Naive thymus-derived CD4-positive, alpha-beta T cell (primary cell): ENCODE results near the gene RPTOR. TPM values are rescaled to one million over a fixed set of nuclear protein-coding genes. Genes with fewer than 3 reads are reported as not detected.

Experiments
- ATAC-seq: fragments of 150-1000 bp; cut with Tn5 transposase; 2 replicates; pipeline ENCODE4 v1.10.0; 2021; ENCODE audit warnings: mild to moderate bottlenecking, moderate library complexity
- CTCF ChIA-PET: fragments of 350-600 bp; sonication (Branson Sonifier 250); formaldehyde crosslinking; loops from one replicate; lab custom pipeline; 2021; ENCODE audit warnings: antibody characterized with exemption; lab: Charles Lee
- POLR2A ChIA-PET: fragments of 350-600 bp; sonication (Branson Sonifier 250); formaldehyde crosslinking; loops from one replicate; lab custom pipeline; 2021; ENCODE audit warnings: antibody characterized with exemption, inconsistent platforms; lab: Charles Lee
- DNase-seq, 9 donors: peaks; one replicate each; pipeline versions ENCODE4 v3.0.0 to v3.0.0-alpha.2; 2020 to 2022; ENCODE audit warnings: mixed read lengths in 1 of 9
- H3K27ac ChIP-seq: one replicate; pipeline ENCODE4 v1.7.0; 2013; ENCODE audit warnings: mild to moderate bottlenecking, low read depth, low read length, moderate library complexity
- H3K27me3 ChIP-seq, 2 donors: one replicate each; pipeline ENCODE4 v1.7.0; 2013; ENCODE audit warnings: low read length in 2 of 2, mild to moderate bottlenecking in 2 of 2, moderate library complexity in 2 of 2; ENCODE audit not compliant: control insufficient read depth in 2 of 2, insufficient read depth in 2 of 2
- H3K36me3 ChIP-seq, 3 experiments: 1 replicate in 2 of 3; 2 replicates in 1 of 3; pipeline ENCODE4 v1.7.0; 2013; ENCODE audit warnings: low read length in 3 of 3, mild to moderate bottlenecking in 3 of 3, moderate library complexity in 1 of 3; ENCODE audit not compliant: insufficient read depth in 3 of 3, control insufficient read depth in 2 of 3
- H3K4me1 ChIP-seq, 2 donors: one replicate each; pipeline ENCODE4 v1.7.0; 2013; ENCODE audit warnings: low read length in 2 of 2, mild to moderate bottlenecking in 2 of 2, moderate library complexity in 1 of 2; ENCODE audit not compliant: control insufficient read depth in 2 of 2, insufficient read depth in 2 of 2
- H3K4me3 ChIP-seq: 2 replicates; pipeline ENCODE4 v1.7.0; 2013; ENCODE audit warnings: mild to moderate bottlenecking, low read length
- H3K9me3 ChIP-seq, 3 experiments: 1 replicate in 2 of 3; 2 replicates in 1 of 3; pipeline ENCODE4 v1.7.0; 2013; ENCODE audit warnings: low read length in 3 of 3; ENCODE audit not compliant: control insufficient read depth in 2 of 3
- H3K27ac Mint-ChIP-seq, 9 donors: one replicate each; pipeline ENCODE4 v1.8.0; 2020 to 2022; ENCODE audit warnings: mixed read lengths in 9 of 9, mild to moderate bottlenecking in 8 of 9, moderate library complexity in 5 of 9, inconsistent platforms in 2 of 9
- H3K27me3 Mint-ChIP-seq, 5 donors: one replicate each; pipeline ENCODE4 v1.8.0; 2021 to 2022; ENCODE audit warnings: mixed read lengths in 5 of 5, mild to moderate bottlenecking in 1 of 5
- H3K36me3 Mint-ChIP-seq, 5 donors: one replicate each; pipeline ENCODE4 v1.8.0; 2020 to 2022; ENCODE audit warnings: mixed read lengths in 5 of 5, mild to moderate bottlenecking in 3 of 5, inconsistent platforms in 1 of 5
- H3K4me1 Mint-ChIP-seq, 7 donors: one replicate each; pipeline ENCODE4 v1.8.0; 2020 to 2022; ENCODE audit warnings: mixed read lengths in 7 of 7, mild to moderate bottlenecking in 3 of 7, inconsistent platforms in 1 of 7
- H3K4me3 Mint-ChIP-seq, 10 donors: one replicate each; pipeline ENCODE4 v1.8.0; 2020 to 2022; ENCODE audit warnings: mild to moderate bottlenecking in 10 of 10, mixed read lengths in 10 of 10, moderate library complexity in 6 of 10, inconsistent platforms in 2 of 10
- H3K9me3 Mint-ChIP-seq, 11 donors: one replicate each; pipeline ENCODE4 v1.8.0; 2020 to 2022; ENCODE audit warnings: mixed read lengths in 11 of 11, mild to moderate bottlenecking in 4 of 11, inconsistent platforms in 1 of 11, moderate library complexity in 1 of 11
- intact Hi-C, 2 donors: fragments of 100-400 bp; cut with micrococcal nuclease; formaldehyde crosslinking; loops; one replicate each; pipeline ENCODE4 v1.15.1; 2023
- polyA plus RNA-seq, 2 donors: library from polyadenylated mRNA; unstranded; fragments of 300-500 nt; fragmentation: Illumina TruSeq; gene quantifications; one replicate each; pipeline ENCODE4 v1.2.3, GENCODE V29; 2021
- total RNA-seq, 6 experiments: library from RNA in 5 of 6; stranded (reverse) in 5 of 6; gene quantifications; 1 replicate in 5 of 6; 2 replicates in 1 of 6; pipeline ENCODE4 v1.2.3 and lab custom pipeline; 2021 to 2026

RPTOR gene
- total and polyA plus RNA-seq, 7 experiments from 2014 or later, result 10.9 to 89.8 (median 59.9) TPM

DNA sequence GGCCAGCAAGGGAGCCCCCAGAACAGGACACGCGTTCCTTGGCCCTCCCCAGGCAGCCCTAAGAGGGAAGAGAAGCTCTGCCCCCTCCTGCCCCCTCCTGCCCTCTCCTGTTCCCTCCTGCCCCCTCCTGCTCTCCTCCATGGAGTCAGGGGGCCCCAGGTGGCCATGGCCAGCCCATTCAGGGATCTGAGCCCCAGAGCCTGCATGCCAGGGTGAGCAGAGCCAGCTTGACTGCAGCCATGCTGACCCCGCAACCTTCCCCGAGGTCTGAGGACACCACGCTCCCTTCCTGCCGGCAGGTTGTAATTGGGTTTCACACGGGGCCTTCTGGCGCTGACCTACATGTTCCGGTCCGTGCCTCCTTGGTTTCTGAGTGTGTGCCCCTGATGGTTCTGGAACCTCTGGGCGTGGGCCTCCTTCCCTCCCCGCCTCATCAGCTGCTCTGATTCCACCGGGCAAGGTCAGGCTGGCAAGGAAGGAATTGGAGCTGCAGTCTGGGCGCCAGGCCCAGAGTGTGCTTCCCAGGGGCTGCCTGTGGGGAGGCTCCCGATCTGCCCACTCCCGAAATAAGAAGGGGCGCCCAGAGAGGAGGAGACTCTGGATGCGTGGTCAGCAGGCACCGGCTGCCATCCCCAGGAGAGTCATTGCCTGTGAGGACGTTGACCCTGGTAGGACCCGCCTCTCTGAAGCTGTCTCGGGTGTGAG, 44.5 kb upstream of the RPTOR start:
- Mint-ChIP-seq H3K4me1 (peaks cover 1 to 15% (median 11%) of the 10 kb centered on the region in 7 donors), H3K27me3 (peaks cover 5 to 28% (median 22%) of the 10 kb centered on the region in 5 donors), H3K27ac (no peak overlapping the region), H3K36me3 (no peaks in the 10 kb centered on the region), H3K4me3 (no peak overlapping the region), H3K9me3 (peaks cover 0 to 2% (median 0%) of the 10 kb centered on the region in 11 donors)
- Histone ChIP-seq H3K4me1 (no peaks in the 10 kb centered on the region), H3K4me3 (no peak overlapping the region), H3K9me3 (no peaks in the 10 kb centered on the region), H3K36me3 (no peaks in the 10 kb centered on the region), H3K27ac (no peak overlapping the region), H3K27me3 (no peaks in the 10 kb centered on the region)
- POLR2A ChIA-PET, result no interaction called here
- intact Hi-C loops, result no loop called here
- ATAC-seq (no peak), DNase-seq (no peak)
- CTCF ChIA-PET, result no interaction called here

GRCh38 chr17:80501741-80502577, 42.7 kb upstream of the RPTOR start:
- Histone ChIP-seq H3K27ac (no peak overlapping the region), H3K9me3 (no peaks in the 10 kb centered on the region), H3K36me3 (no peaks in the 10 kb centered on the region), H3K27me3 (no peaks in the 10 kb centered on the region), H3K4me1 (no peaks in the 10 kb centered on the region), H3K4me3 (no peak overlapping the region)
- no peak for ATAC-seq
- ChIA-PET CTCF (no interaction called here), POLR2A (no interaction called here)
- no peak overlapping the region for H3K4me3 Mint-ChIP-seq
- intact Hi-C loops, result no loop called here
- peaks cover 0 to 2% (median 0%) of the 10 kb centered on the region in 11 donors for H3K9me3 Mint-ChIP-seq
- peaks cover 0 to 28% (median 23%) of the 10 kb centered on the region in 5 donors for H3K27me3 Mint-ChIP-seq
- peaks cover 2 to 12% (median 11%) of the 10 kb centered on the region in 7 donors for H3K4me1 Mint-ChIP-seq
- peak overlapping the region in 1 of 9 donors; percentile 2 for H3K27ac Mint-ChIP-seq
- no peak for DNase-seq
- H3K36me3 Mint-ChIP-seq, result no peaks in the 10 kb centered on the region

DNA sequence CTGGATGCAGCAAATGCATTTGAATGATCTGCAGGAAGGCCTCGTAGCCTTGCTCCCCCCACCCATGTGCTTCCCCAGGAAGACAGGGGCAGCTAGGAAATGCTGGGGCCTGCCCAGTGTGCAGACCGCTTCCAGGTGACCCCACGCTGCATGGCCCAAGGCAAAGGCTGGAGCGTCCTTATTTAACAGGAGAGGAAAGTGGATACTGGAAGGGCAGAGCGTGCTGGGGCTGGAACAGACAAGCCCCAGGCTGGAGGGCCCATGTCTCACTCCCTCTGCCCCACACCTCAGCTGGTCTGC, 42.1 kb upstream of the RPTOR start:
- H3K27me3 Mint-ChIP-seq, result peaks cover 0 to 29% (median 19%) of the 10 kb centered on the region in 5 donors
- POLR2A ChIA-PET, result no interaction called here
- no peak for DNase-seq
- no peaks in the 10 kb centered on the region for H3K27me3 ChIP-seq
- H3K9me3 ChIP-seq, result no peaks in the 10 kb centered on the region
- no peaks in the 10 kb centered on the region for H3K4me1 ChIP-seq
- CTCF ChIA-PET, result no interaction called here
- no peak overlapping the region for H3K4me3 Mint-ChIP-seq
- no peak overlapping the region for H3K4me3 ChIP-seq
- H3K4me1 Mint-ChIP-seq, result peaks cover 0 to 7% (median 5%) of the 10 kb centered on the region in 7 donors
- H3K36me3 ChIP-seq, result no peaks in the 10 kb centered on the region
- H3K27ac ChIP-seq, result no peak overlapping the region
- H3K27ac Mint-ChIP-seq, result no peak overlapping the region
- intact Hi-C loops, result no loop called here
- peaks cover 0 to 2% (median 0%) of the 10 kb centered on the region in 11 donors for H3K9me3 Mint-ChIP-seq
- no peaks in the 10 kb centered on the region for H3K36me3 Mint-ChIP-seq
- no peak for ATAC-seq

- DNase-seq (no peak), ATAC-seq (no peak)
- Mint-ChIP-seq H3K36me3 (no peaks in the 10 kb centered on the region), H3K27ac (no peak overlapping the region), H3K4me3 (no peak overlapping the region), H3K4me1 (peaks cover 0 to 2% (median under 1%) of the 10 kb centered on the region in 7 donors), H3K9me3 (peaks cover 0 to 2% (median 0%) of the 10 kb centered on the region in 11 donors), H3K27me3 (peaks cover 0 to 28% (median 14%) of the 10 kb centered on the region in 5 donors)
- Histone ChIP-seq H3K27ac (no peak overlapping the region), H3K27me3 (no peaks in the 10 kb centered on the region), H3K9me3 (no peaks in the 10 kb centered on the region), H3K4me1 (no peaks in the 10 kb centered on the region), H3K4me3 (no peak overlapping the region), H3K36me3 (no peaks in the 10 kb centered on the region)
- intact Hi-C loops, result no loop called here
- CTCF ChIA-PET, result no interaction called here
- POLR2A ChIA-PET, result no interaction called here
Measured at GRCh38 chr17:80503031-80503430, 41.6 kb upstream of the RPTOR start.

DNA sequence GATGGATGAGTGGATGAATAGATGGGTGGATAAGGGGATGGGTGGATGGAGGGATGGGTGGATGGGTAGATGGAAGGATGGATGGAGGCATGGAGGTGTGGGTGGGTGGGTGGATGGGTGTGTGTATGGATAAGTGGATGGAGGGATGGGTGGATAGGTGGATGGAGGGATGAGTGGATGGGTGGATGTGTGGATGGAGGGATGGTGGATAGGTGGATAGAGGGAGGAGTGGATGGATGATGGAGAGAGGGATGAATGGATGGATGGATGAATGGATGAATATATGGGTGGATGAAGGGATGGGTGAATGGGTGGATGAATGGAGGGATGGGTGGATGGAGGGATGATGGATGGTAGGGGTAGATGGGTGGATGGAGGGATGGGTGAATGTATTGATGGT, 40.7 kb upstream of the RPTOR start:
- intact Hi-C loops, result no loop called here
- DNase-seq, result no peak
- Histone ChIP-seq H3K27ac (no peak overlapping the region), H3K9me3 (no peaks in the 10 kb centered on the region), H3K36me3 (no peaks in the 10 kb centered on the region), H3K4me1 (no peaks in the 10 kb centered on the region), H3K4me3 (no peak overlapping the region), H3K27me3 (no peaks in the 10 kb centered on the region)
- Mint-ChIP-seq H3K9me3 (peaks cover 0 to 2% (median 0%) of the 10 kb centered on the region in 11 donors), H3K27ac (no peak overlapping the region), H3K27me3 (peaks cover 0 to 28% (median 13%) of the 10 kb centered on the region in 5 donors), H3K36me3 (no peaks in the 10 kb centered on the region), H3K4me1 (peaks cover 0 to 2% (median 0%) of the 10 kb centered on the region in 7 donors), H3K4me3 (no peak overlapping the region)
- ChIA-PET CTCF (no interaction called here), POLR2A (no interaction called here)
- ATAC-seq, result no peak

- peaks cover 0 to 2% (median 0%) of the 10 kb centered on the region in 11 donors for H3K9me3 Mint-ChIP-seq
- ATAC-seq (no peak), DNase-seq (no peak)
- intact Hi-C loops, result no loop called here
- peaks cover 0 to 2% (median 0%) of the 10 kb centered on the region in 7 donors for H3K4me1 Mint-ChIP-seq
- no peak overlapping the region for H3K4me3 Mint-ChIP-seq
- Histone ChIP-seq H3K9me3 (no peaks in the 10 kb centered on the region), H3K27me3 (no peaks in the 10 kb centered on the region), H3K36me3 (no peaks in the 10 kb centered on the region), H3K4me1 (no peaks in the 10 kb centered on the region), H3K27ac (no peak overlapping the region), H3K4me3 (no peak overlapping the region)
- peaks cover 0 to 30% (median 12%) of the 10 kb centered on the region in 5 donors for H3K27me3 Mint-ChIP-seq
- CTCF ChIA-PET, result no interaction called here
- POLR2A ChIA-PET, result no interaction called here
- no peak overlapping the region for H3K27ac Mint-ChIP-seq
- no peaks in the 10 kb centered on the region for H3K36me3 Mint-ChIP-seq
Measured at GRCh38 chr17:80504686-80505413, 39.8 kb upstream of the RPTOR start.
